ENCODE data around the gene MRPL36.
A peak's percentile ranks its signal among the peaks of the same experiment; 100 is the strongest.
"Not testable (repeated sequence)": the region's sequence is repeated elsewhere in the genome, so short reads cannot be mapped to it uniquely, and the experiment has no call there.

The MRPL36 gene

GRCh38 chr5:1832511-1833250 is 33.0 kb upstream of the MRPL36 start:
- DNase-seq (ENCODE audit: low spot score): no peak

- peak; percentile 65 for DNase-seq (ENCODE audit: low spot score)
Observed at GRCh38 chr5:1831677-1832313, 32.2 kb upstream of the MRPL36 start.

- no peak for DNase-seq (ENCODE audit: low spot score)
Observed at GRCh38 chr5:1831257-1831656, 31.6 kb upstream of the MRPL36 start.

GRCh38 chr5:1830571-1831228 is 31.1 kb upstream of the MRPL36 start:
- no peak for DNase-seq (ENCODE audit: low spot score)

GRCh38 chr5:1827886-1828397 is 28.3 kb upstream of the MRPL36 start:
- peak; percentile 63 for DNase-seq (ENCODE audit: low spot score)

GRCh38 chr5:1827025-1827885 is 27.6 kb upstream of the MRPL36 start:
- no peak for DNase-seq (ENCODE audit: low spot score)

GRCh38 chr5:1826235-1826980 is 26.8 kb upstream of the MRPL36 start:
- DNase-seq (ENCODE audit: low spot score): no peak

- DNase-seq (ENCODE audit: low spot score): no peak
Observed at GRCh38 chr5:1824903-1825841, 25.5 kb upstream of the MRPL36 start.

GRCh38 chr5:1824109-1824821 is 24.6 kb upstream of the MRPL36 start:
- no peak for DNase-seq (ENCODE audit: low spot score)

GRCh38 chr5:1823381-1824034 is 23.9 kb upstream of the MRPL36 start:
- no peak for DNase-seq (ENCODE audit: low spot score)

GRCh38 chr5:1821862-1822261 is 22.2 kb upstream of the MRPL36 start:
- DNase-seq (ENCODE audit: low spot score): no peak

GRCh38 chr5:1820926-1821325 is 21.3 kb upstream of the MRPL36 start:
- no peak for DNase-seq (ENCODE audit: low spot score)

- DNase-seq (ENCODE audit: low spot score): no peak
Observed at GRCh38 chr5:1820381-1820780, 20.7 kb upstream of the MRPL36 start.

- DNase-seq (ENCODE audit: low spot score): no peak
Observed at GRCh38 chr5:1819458-1819857, 19.8 kb upstream of the MRPL36 start.

GRCh38 chr5:1818784-1819183 is 19.1 kb upstream of the MRPL36 start:
- no peak for DNase-seq (ENCODE audit: low spot score)

GRCh38 chr5:1817261-1818043 is 17.8 kb upstream of the MRPL36 start:
- DNase-seq (ENCODE audit: low spot score): no peak

GRCh38 chr5:1816495-1817089 is 17.0 kb upstream of the MRPL36 start:
- not testable (repeated sequence) for DNase-seq (ENCODE audit: low spot score)

GRCh38 chr5:1815881-1816292 is 16.2 kb upstream of the MRPL36 start:
- DNase-seq (ENCODE audit: low spot score): no peak

All from ecto neural progenitor cell (in vitro differentiated cells).